ENCODE measurements around the gene OR8H1. TPM values are rescaled to one million over a fixed set of nuclear protein-coding genes. Genes with fewer than 3 reads are reported as not detected.

The OR8H1 gene
- total and polyA plus RNA-seq, 12 donors: not detected

GRCh38 chr11:56271092-56271491 is 21.0 kb downstream of the OR8H1 start:
- 63 to 65% methylated on average over 3 of the region's 3 CpGs for WGBS, 2 donors
- TF ChIP-seq CTCF (IDR thresholded peaks at IDR 0.05): no peak
- intact Hi-C loops (cut with DNase I): no loop called here

GRCh38 chr11:56251954-56252353 is 40.1 kb downstream of the OR8H1 start, which contains the start of gene OR5T3:
TSS of gene OR5T3 (plus strand) at chr11:56252254. CDS start at chr11:56252254, 0 bp downstream.
- no peak for TF ChIP-seq CTCF (IDR thresholded peaks at IDR 0.05)
- H3K27me3 ChIP-seq: no peaks in the 10 kb centered on the region
- DNase-seq (no peak), ATAC-seq (no peak)
- intact Hi-C loops (cut with DNase I): no loop called here
- no peaks in the 10 kb centered on the region for H3K36me3 ChIP-seq
- H3K27ac ChIP-seq: no peak within 1 kb of the TSS
- H3K4me3 ChIP-seq: no peak within 1 kb of the TSS
- H3K4me1 ChIP-seq: no peaks in the 10 kb centered on the region
- H3K9me3 ChIP-seq: peaks cover 0 to 7% (median 0%) of the 10 kb centered on the region in 11 donors

More at GRCh38 chr11:56271092-56271491, 21.0 kb downstream of the OR8H1 start:
- Histone ChIP-seq H3K4me3 (no peak overlapping the region), H3K36me3 (no peaks in the 10 kb centered on the region), H3K9me3 (peaks cover 0 to 42% (median 8%) of the 10 kb centered on the region in 11 donors), H3K4me1 (no peaks in the 10 kb centered on the region), H3K27me3 (no peaks in the 10 kb centered on the region), H3K27ac (no peak overlapping the region)
- DNase-seq (no peak), ATAC-seq (no peak)

Other genes with a start within 250 kb of the OR8H1 start
- not detected for gene OR8I2, start 198.9 kb downstream of the OR8H1 start, total RNA-seq
- gene OR8I2, start 198.9 kb downstream of the OR8H1 start, polyA plus RNA-seq: not detected
- gene OR8H2, start 188.6 kb downstream of the OR8H1 start, total RNA-seq: not detected
- not detected for gene OR8H2, start 188.6 kb downstream of the OR8H1 start, polyA plus RNA-seq
- not detected for gene OR8H3, start 169.9 kb downstream of the OR8H1 start, total RNA-seq
- gene OR8H3, start 169.9 kb downstream of the OR8H1 start, polyA plus RNA-seq: not detected
- gene OR8J3, start 152.1 kb downstream of the OR8H1 start, total RNA-seq: not detected
- gene OR8J3, start 152.1 kb downstream of the OR8H1 start, polyA plus RNA-seq: not detected
- not detected for gene OR8K5, start 131.9 kb downstream of the OR8H1 start, total RNA-seq
- gene OR8K5, start 131.9 kb downstream of the OR8H1 start, polyA plus RNA-seq: not detected
- gene OR5J2, start 115.6 kb downstream of the OR8H1 start, total RNA-seq: not detected
- gene OR5J2, start 115.6 kb downstream of the OR8H1 start, polyA plus RNA-seq: not detected
- not detected for gene OR5T2, start 58.0 kb downstream of the OR8H1 start, total RNA-seq
- not detected for gene OR5T2, start 58.0 kb downstream of the OR8H1 start, polyA plus RNA-seq
- gene OR5T3, start 40.0 kb downstream of the OR8H1 start, total RNA-seq: not detected
- not detected for gene OR5T3, start 40.0 kb downstream of the OR8H1 start, polyA plus RNA-seq
- not detected for gene OR5T1, start 18.1 kb downstream of the OR8H1 start, total RNA-seq
- gene OR5T1, start 18.1 kb downstream of the OR8H1 start, polyA plus RNA-seq: not detected
- not detected for gene OR8K3, start 22.9 kb upstream of the OR8H1 start, total RNA-seq
- not detected for gene OR8K3, start 22.9 kb upstream of the OR8H1 start, polyA plus RNA-seq
- not detected for gene OR8K1, start 53.8 kb upstream of the OR8H1 start, total RNA-seq
- gene OR8K1, start 53.8 kb upstream of the OR8H1 start, polyA plus RNA-seq: not detected
- not detected for gene OR8J1, start 62.0 kb upstream of the OR8H1 start, total RNA-seq
- not detected for gene OR8J1, start 62.0 kb upstream of the OR8H1 start, polyA plus RNA-seq
- not detected for gene OR8U1, start 83.4 kb upstream of the OR8H1 start, total RNA-seq
- not detected for gene OR8U1, start 83.4 kb upstream of the OR8H1 start, polyA plus RNA-seq
- not detected for gene OR5AL1, start 120.4 kb upstream of the OR8H1 start, total RNA-seq
- gene OR5AL1, start 120.4 kb upstream of the OR8H1 start, polyA plus RNA-seq: not detected
- not detected for gene OR5M3, start 181.1 kb upstream of the OR8H1 start, total RNA-seq
- not detected for gene OR5M3, start 181.1 kb upstream of the OR8H1 start, polyA plus RNA-seq
- not detected for gene OR5M8, start 199.1 kb upstream of the OR8H1 start, total RNA-seq
- gene OR5M8, start 199.1 kb upstream of the OR8H1 start, polyA plus RNA-seq: not detected

All from heart right ventricle (tissue), 16 donors.